ENCODE measurements around the gene ABCC10. TPM values are rescaled to one million over a fixed set of nuclear protein-coding genes. Genes with fewer than 3 reads are reported as not detected.
"Not testable (repeated sequence)": the region's sequence is repeated elsewhere in the genome, so short reads cannot be mapped to it uniquely, and the experiment has no call there.

ABCC10 gene
- total RNA-seq, result 10.7 TPM
- polyA plus RNA-seq (ENCODE audit: insufficient read depth in 1 of 8, insufficient read length in 8 of 8, low replicate concordance in 1 of 8), result 10 to 100 TPM; 13.1 to 22.0 (median 14.9) TPM
- long read RNA-seq, donor 1, result 0 reads
- long read RNA-seq, donor 2, result 0 reads
- long read RNA-seq, donor 3, partial matches to known transcripts, result 6 of 7 reads
- long read RNA-seq, donor 3, other reads (novel, unspliced or antisense), result 0 of 7 reads
- long read RNA-seq, donor 4, result 0 reads
- long read RNA-seq, donor 5, partial matches to known transcripts, result 9 of 9 reads
- long read RNA-seq, donor 5, other reads (novel, unspliced or antisense), result 0 of 9 reads
- long read RNA-seq, donor 6, full-length matches to known transcripts, result 1 of 9 reads
- long read RNA-seq, donor 6, partial matches to known transcripts, result 8 of 9 reads
- long read RNA-seq, donor 6, other reads (novel, unspliced or antisense), result 0 of 9 reads
- long read RNA-seq, donor 7, partial matches to known transcripts, result 0 of 5 reads
- long read RNA-seq, donor 7, other reads (novel, unspliced or antisense), result 5 of 5 reads
- long read RNA-seq, donor 8, result 0 reads
- long read RNA-seq, donor 9, result 0 reads
- long read RNA-seq, donor 10, result 0 reads
- long read RNA-seq, donor 11, partial matches to known transcripts, result 5 of 5 reads
- long read RNA-seq, donor 11, other reads (novel, unspliced or antisense), result 0 of 5 reads

- Histone ChIP-seq H3K4me3 (ENCODE audit: low read length) (peak within 1 kb of the TSS; percentile 92), H3K27me3 (ENCODE audit: control insufficient read depth, insufficient read depth, low read length) (no peaks in the 10 kb centered on the region), H3K4me1 (ENCODE audit: control insufficient read depth, insufficient read depth, low read length) (peaks cover 15% of the 10 kb centered on the region), H3K9me3 (replicated peaks; ENCODE audit: control insufficient read depth, low read depth, low read length) (no peaks in the 10 kb centered on the region), H3K36me3 (ENCODE audit: control insufficient read depth, insufficient read depth, low read length) (peaks cover 12% of the 10 kb centered on the region), H3K27ac (ENCODE audit: low read length) (peak within 1 kb of the TSS; percentile 90)
- WGBS (ENCODE audit: insufficient coverage), result under 1% methylated on average over 45 of the region's 49 CpGs
- peak; percentile 98 for DNase-seq
Observed at GRCh38 chr6:43427406-43428111, at the start of gene ABCC10. Gene ABCC10, plus strand, starts transcription at chr6:43427541. Its CDS starts 438 bp downstream, at chr6:43427979.

DNA sequence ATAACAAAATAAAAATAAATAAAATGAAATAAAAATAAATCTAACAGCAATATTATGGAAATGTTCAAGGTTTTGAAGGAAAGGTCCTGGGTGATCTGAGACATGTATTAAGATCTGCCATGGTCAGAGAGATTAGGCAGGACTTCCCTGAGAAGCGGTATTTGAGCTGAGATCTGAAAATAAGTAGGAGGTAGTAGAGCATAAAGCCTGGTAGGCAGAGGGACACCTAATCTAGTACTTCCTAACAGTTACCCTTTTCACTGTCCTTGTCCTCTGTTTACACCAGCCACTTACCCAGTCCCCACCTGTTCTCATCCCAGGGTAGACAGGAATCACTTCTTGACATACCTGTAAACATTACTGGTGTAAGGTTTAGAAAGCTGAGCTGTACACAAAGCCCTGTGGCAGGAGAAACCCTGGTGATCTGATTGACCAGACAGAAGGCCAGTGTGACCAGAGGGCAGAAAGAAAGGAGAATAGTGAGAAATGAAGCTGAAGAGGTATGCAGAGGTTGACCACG, 49.6 kb upstream of the ABCC10 start:
- no CpG with 5 or more reads among the region's 2 CpGs for WGBS (ENCODE audit: insufficient coverage)
- no peak overlapping the region for H3K4me3 ChIP-seq (ENCODE audit: low read length)
- peaks cover 4% of the 10 kb centered on the region for H3K27me3 ChIP-seq (ENCODE audit: control insufficient read depth, insufficient read depth, low read length)
- H3K27ac ChIP-seq (ENCODE audit: low read length), result no peak overlapping the region
- DNase-seq, result no peak
- H3K4me1 ChIP-seq (ENCODE audit: control insufficient read depth, insufficient read depth, low read length), result no peaks in the 10 kb centered on the region
- no peaks in the 10 kb centered on the region for H3K36me3 ChIP-seq (ENCODE audit: control insufficient read depth, insufficient read depth, low read length)
- H3K9me3 ChIP-seq (replicated peaks; ENCODE audit: control insufficient read depth, low read depth, low read length), result no peaks in the 10 kb centered on the region

- WGBS (ENCODE audit: insufficient coverage), result 70% methylated on average over 2 of the region's 3 CpGs
- no peak for DNase-seq
- Histone ChIP-seq H3K4me1 (ENCODE audit: control insufficient read depth, insufficient read depth, low read length) (no peaks in the 10 kb centered on the region), H3K4me3 (ENCODE audit: low read length) (no peak overlapping the region), H3K9me3 (replicated peaks; ENCODE audit: control insufficient read depth, low read depth, low read length) (no peaks in the 10 kb centered on the region), H3K27ac (ENCODE audit: low read length) (no peak overlapping the region), H3K36me3 (ENCODE audit: control insufficient read depth, insufficient read depth, low read length) (no peaks in the 10 kb centered on the region), H3K27me3 (ENCODE audit: control insufficient read depth, insufficient read depth, low read length) (peaks cover 4% of the 10 kb centered on the region)
Observed at GRCh38 chr6:43378631-43379030, 48.7 kb upstream of the ABCC10 start.

- H3K27ac ChIP-seq (ENCODE audit: low read length); H3K36me3 ChIP-seq (ENCODE audit: control insufficient read depth, insufficient read depth, low read length); H3K9me3 ChIP-seq (replicated peaks; ENCODE audit: control insufficient read depth, low read depth, low read length); H3K4me1 ChIP-seq (ENCODE audit: control insufficient read depth, insufficient read depth, low read length); H3K27me3 ChIP-seq (ENCODE audit: control insufficient read depth, insufficient read depth, low read length); DNase-seq; H3K4me3 ChIP-seq (ENCODE audit: low read length): not testable (repeated sequence)
- no CpG with 5 or more reads among the region's 9 CpGs for WGBS (ENCODE audit: insufficient coverage)
Observed at GRCh38 chr6:43380858-43381257, 46.5 kb upstream of the ABCC10 start.

DNA sequence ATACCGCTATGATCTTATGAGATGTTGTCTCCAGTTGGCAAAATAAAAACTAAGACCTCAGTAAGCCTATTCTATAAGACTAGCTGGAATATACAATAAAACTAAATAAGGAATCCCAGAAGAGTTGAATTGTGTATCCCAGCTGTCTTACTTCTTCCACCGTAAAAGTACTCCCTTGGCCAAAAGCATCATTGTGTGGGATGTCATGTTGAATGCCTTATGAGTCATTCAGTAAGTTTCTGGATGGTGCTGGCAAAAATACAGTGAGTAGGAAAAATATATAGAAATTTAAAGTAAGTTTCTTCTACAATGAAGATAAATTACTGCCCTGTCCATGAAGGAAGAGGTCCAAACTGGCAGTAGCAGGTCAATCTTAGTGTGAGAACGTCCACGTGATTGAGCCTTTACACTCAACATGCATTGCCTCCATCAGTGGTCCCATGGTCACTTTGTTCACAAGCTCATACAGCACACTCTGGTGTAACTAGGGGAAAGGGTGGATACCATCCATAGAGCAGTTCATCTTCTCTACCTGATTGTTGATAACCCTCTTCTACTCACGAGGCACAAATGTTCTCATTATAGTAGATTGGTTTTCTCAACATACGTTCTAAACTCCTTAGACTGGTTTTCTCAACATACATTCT, 44.2 kb upstream of the ABCC10 start:
- Histone ChIP-seq H3K4me3 (ENCODE audit: low read length) (no peak overlapping the region), H3K36me3 (ENCODE audit: control insufficient read depth, insufficient read depth, low read length) (no peaks in the 10 kb centered on the region), H3K4me1 (ENCODE audit: control insufficient read depth, insufficient read depth, low read length) (no peaks in the 10 kb centered on the region), H3K27me3 (ENCODE audit: control insufficient read depth, insufficient read depth, low read length) (peaks cover 4% of the 10 kb centered on the region), H3K9me3 (replicated peaks; ENCODE audit: control insufficient read depth, low read depth, low read length) (no peaks in the 10 kb centered on the region), H3K27ac (ENCODE audit: low read length) (no peak overlapping the region)
- DNase-seq, result no peak
- WGBS (ENCODE audit: insufficient coverage), result no CpG with 5 or more reads among the region's 6 CpGs

DNA sequence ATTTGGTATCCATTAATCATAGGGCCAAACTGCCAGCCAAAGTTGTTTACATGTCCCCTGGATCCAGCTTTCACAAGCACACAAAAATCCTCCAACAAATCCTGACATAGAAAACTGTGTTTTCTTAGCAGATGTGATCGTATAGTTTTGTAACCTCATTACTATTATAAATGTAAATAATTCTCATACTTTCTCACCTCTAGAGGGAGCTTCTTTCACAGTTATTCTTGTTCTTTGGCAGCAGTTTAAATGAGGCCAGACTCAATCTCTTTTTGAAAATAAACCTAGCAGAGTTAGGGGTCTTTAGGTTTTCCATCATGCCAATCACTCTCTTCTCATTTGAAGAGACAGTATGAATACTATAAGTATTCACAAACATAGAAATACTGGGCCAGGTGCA, 40.8 kb upstream of the ABCC10 start:
- Histone ChIP-seq H3K27ac (ENCODE audit: low read length) (no peak overlapping the region), H3K9me3 (replicated peaks; ENCODE audit: control insufficient read depth, low read depth, low read length) (no peaks in the 10 kb centered on the region), H3K36me3 (ENCODE audit: control insufficient read depth, insufficient read depth, low read length) (no peaks in the 10 kb centered on the region), H3K4me3 (ENCODE audit: low read length) (no peak overlapping the region), H3K4me1 (ENCODE audit: control insufficient read depth, insufficient read depth, low read length) (no peaks in the 10 kb centered on the region), H3K27me3 (ENCODE audit: control insufficient read depth, insufficient read depth, low read length) (peaks cover 6% of the 10 kb centered on the region)
- no CpG with 5 or more reads among the region's 1 CpG for WGBS (ENCODE audit: insufficient coverage)
- no peak for DNase-seq

DNA sequence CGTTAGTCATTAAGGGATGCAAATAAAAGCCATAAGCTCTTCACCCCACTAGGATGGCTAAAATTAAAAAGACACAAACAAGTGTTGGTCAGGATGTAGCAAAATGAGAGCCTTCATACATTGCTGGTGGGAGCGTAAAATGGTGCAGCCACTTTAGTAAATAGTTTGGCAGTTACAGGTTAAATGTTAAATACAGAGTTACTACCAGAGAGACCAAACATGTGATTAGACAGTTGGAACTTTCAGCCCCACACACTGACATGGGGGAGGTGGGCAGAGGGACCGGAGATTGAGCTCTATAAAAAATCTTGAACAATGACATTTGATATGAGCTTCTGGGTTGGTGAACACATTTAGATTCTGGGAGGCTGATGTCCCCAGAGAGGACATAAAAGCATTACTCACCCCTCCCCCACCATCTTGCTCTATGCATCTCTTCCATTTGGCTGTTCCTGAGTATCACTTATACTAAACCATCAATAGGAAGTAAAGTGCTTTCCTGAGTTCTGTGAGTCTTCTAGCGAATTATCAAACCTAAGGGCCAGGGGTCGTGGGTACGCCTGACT, 37.5 kb upstream of the ABCC10 start:
- WGBS (ENCODE audit: insufficient coverage), result 83% methylated on average over 1 of the region's 6 CpGs
- Histone ChIP-seq H3K27ac (ENCODE audit: low read length) (no peak overlapping the region), H3K4me3 (ENCODE audit: low read length) (no peak overlapping the region), H3K9me3 (replicated peaks; ENCODE audit: control insufficient read depth, low read depth, low read length) (no peaks in the 10 kb centered on the region), H3K27me3 (ENCODE audit: control insufficient read depth, insufficient read depth, low read length) (peaks cover 8% of the 10 kb centered on the region), H3K36me3 (ENCODE audit: control insufficient read depth, insufficient read depth, low read length) (no peaks in the 10 kb centered on the region), H3K4me1 (ENCODE audit: control insufficient read depth, insufficient read depth, low read length) (no peaks in the 10 kb centered on the region)
- DNase-seq, result no peak

DNA sequence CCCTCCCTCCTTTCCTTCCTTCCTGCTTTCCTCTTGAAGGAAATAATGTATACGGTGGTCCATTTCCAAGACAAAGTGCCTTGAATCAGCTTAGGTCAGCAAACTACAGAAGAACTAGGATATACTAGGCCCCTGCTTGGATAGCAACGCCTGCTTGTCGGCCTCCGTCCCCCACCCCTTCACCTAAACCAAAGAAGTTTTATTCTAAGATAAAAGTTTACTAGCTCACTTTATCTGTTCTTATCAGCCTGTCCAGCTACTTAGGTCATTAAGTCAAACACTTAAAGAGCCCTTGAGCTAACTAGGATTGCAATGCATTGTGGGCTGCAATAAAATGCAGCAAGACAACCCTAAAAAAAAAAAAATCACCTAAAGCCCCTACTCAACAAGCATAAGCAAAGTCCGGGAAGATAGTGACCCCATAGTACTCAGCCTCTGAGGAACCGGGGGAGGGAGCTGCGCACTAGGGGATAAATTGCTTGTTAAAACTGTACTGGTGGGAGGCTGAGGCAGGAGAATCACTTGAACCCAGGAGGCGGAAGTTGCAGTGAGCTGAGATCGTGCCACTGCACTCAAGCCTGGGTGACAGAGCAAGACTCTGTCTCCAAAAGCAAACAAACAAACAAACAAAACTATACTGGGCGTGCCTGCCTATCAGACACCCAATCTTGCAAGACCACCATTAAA, 36.4 kb upstream of the ABCC10 start:
- 46% methylated on average over 6 of the region's 10 CpGs for WGBS (ENCODE audit: insufficient coverage)
- H3K27ac ChIP-seq (ENCODE audit: low read length); H3K9me3 ChIP-seq (replicated peaks; ENCODE audit: control insufficient read depth, low read depth, low read length); H3K36me3 ChIP-seq (ENCODE audit: control insufficient read depth, insufficient read depth, low read length); DNase-seq; H3K4me1 ChIP-seq (ENCODE audit: control insufficient read depth, insufficient read depth, low read length); H3K4me3 ChIP-seq (ENCODE audit: low read length); H3K27me3 ChIP-seq (ENCODE audit: control insufficient read depth, insufficient read depth, low read length): not testable (repeated sequence)

GRCh38 chr6:43391440-43392031, 35.8 kb upstream of the ABCC10 start:
- no peak for DNase-seq
- Histone ChIP-seq H3K27ac (ENCODE audit: low read length) (no peak overlapping the region), H3K27me3 (ENCODE audit: control insufficient read depth, insufficient read depth, low read length) (peaks cover 8% of the 10 kb centered on the region), H3K4me3 (ENCODE audit: low read length) (no peak overlapping the region), H3K9me3 (replicated peaks; ENCODE audit: control insufficient read depth, low read depth, low read length) (no peaks in the 10 kb centered on the region), H3K36me3 (ENCODE audit: control insufficient read depth, insufficient read depth, low read length) (no peaks in the 10 kb centered on the region), H3K4me1 (ENCODE audit: control insufficient read depth, insufficient read depth, low read length) (no peaks in the 10 kb centered on the region)
- WGBS (ENCODE audit: insufficient coverage), result 36% methylated on average over 11 of the region's 13 CpGs
